ENCODE measurements around the gene CHD5.

Gene CHD5

DNA sequence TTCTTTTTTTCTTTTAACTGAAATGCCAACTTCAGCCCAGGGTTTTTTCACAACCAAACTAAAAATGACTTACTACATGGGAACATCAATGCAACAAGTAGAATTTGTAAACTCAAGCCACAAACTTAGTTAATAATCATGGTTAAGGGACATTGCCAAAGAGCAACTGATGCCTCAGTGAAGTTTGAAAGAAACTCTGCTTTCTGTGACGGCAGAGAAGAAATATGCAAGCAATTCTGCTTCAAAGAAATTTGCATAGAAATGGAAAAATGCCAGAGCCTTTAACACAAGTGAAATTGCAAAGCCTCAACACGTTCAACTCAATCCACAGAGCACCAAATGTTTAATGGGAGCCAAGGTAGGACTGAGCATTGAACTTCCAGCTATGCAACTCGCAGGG, 5.0 kb upstream of the CHD5 start:
- Histone ChIP-seq H2BK5ac (ENCODE audit: low read length) (no peak overlapping the region), H2BK15ac (replicated peaks; ENCODE audit: low read depth) (no peak overlapping the region), H3K18ac (ENCODE audit: low read length) (no peak overlapping the region), H2AK5ac (ENCODE audit: low read length) (no peak overlapping the region), H3K27ac (ENCODE audit: low read depth, low read length) (no peak overlapping the region), H3K36me3 (ENCODE audit: control insufficient read depth, insufficient read depth, low read length) (peaks cover 2% of the 10 kb centered on the region), H3K79me1 (ENCODE audit: low read length) (peaks cover 4% of the 10 kb centered on the region), H3K4me3 (ENCODE audit: low read length) (no peak overlapping the region), H3K79me2 (ENCODE audit: control insufficient read depth, insufficient read depth, low read length) (peaks cover 20% of the 10 kb centered on the region), H2BK120ac (ENCODE audit: low read depth, low read length) (no peak overlapping the region), H3K4me1 (ENCODE audit: control insufficient read depth, low read depth, low read length) (peaks cover 2% of the 10 kb centered on the region), H3K4ac (ENCODE audit: low read depth, low read length) (no peak overlapping the region), H3K9ac (ENCODE audit: low read length) (no peak overlapping the region), H3K27me3 (ENCODE audit: insufficient read depth, low read length, poor library complexity) (peaks cover 4% of the 10 kb centered on the region), H4K5ac (ENCODE audit: low read length) (no peak overlapping the region), H3K23ac (ENCODE audit: low read length) (no peak overlapping the region), H3K56ac (ENCODE audit: low read length) (no peak overlapping the region), H4K8ac (ENCODE audit: low read depth, low read length) (no peak overlapping the region), H3K4me2 (ENCODE audit: low read length) (no peak overlapping the region)
- no CpG with 5 or more reads among the region's 3 CpGs for WGBS (ENCODE audit: extremely low coverage, insufficient coverage, low lambda C conversion rate)
- peak; percentile 57 for DNase-seq

DNA sequence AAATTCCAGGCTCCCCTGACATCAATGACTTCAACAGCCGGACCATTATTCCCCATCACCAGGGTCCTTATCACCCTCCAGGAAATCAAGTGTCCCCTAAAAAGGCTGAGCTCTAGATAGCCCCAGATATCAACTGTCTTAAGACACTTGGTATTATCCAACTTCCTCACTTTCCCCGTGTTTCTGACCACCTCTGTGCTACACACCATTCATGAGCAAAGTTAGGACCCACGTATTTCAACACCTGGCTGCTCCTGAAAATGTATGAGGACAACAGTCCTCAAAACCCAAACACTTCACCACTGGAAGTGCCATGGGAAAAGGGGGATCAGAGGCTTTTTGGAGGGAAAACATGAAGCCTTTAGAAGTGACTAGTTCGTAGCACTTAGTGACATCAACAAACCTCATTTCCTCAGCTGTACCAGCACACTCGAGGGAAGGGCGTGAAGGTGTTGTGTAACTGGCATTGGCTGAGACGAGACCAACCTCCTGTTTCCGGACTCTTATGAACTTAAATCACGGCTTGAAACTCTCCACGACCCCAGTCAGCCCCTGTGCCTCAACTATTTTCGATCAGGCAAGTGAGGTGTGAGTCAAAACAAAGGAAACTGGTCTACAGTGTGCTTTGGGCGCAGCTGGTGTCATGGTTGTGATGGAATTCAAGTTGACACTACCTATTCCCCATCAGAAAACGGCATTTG, 4.1 kb upstream of the CHD5 start:
- Histone ChIP-seq H3K23ac (ENCODE audit: low read length) (no peak overlapping the region), H2BK5ac (ENCODE audit: low read length) (no peak overlapping the region), H3K36me3 (ENCODE audit: control insufficient read depth, insufficient read depth, low read length) (no peaks in the 10 kb centered on the region), H4K5ac (ENCODE audit: low read length) (no peak overlapping the region), H3K4me3 (ENCODE audit: low read length) (no peak overlapping the region), H3K18ac (ENCODE audit: low read length) (no peak overlapping the region), H3K4ac (ENCODE audit: low read depth, low read length) (no peak overlapping the region), H2BK15ac (replicated peaks; ENCODE audit: low read depth) (no peak overlapping the region), H2BK120ac (ENCODE audit: low read depth, low read length) (no peak overlapping the region), H3K79me1 (ENCODE audit: low read length) (peaks cover 4% of the 10 kb centered on the region), H4K8ac (ENCODE audit: low read depth, low read length) (no peak overlapping the region), H3K27ac (ENCODE audit: low read depth, low read length) (no peak overlapping the region), H3K4me1 (ENCODE audit: control insufficient read depth, low read depth, low read length) (peaks cover 2% of the 10 kb centered on the region), H3K4me2 (ENCODE audit: low read length) (no peak overlapping the region), H3K79me2 (ENCODE audit: control insufficient read depth, insufficient read depth, low read length) (peaks cover 15% of the 10 kb centered on the region), H3K9ac (ENCODE audit: low read length) (no peak overlapping the region), H3K27me3 (ENCODE audit: insufficient read depth, low read length, poor library complexity) (peaks cover 4% of the 10 kb centered on the region), H2AK5ac (ENCODE audit: low read length) (no peak overlapping the region), H3K56ac (ENCODE audit: low read length) (no peak overlapping the region)
- WGBS (ENCODE audit: extremely low coverage, insufficient coverage, low lambda C conversion rate): no CpG with 5 or more reads among the region's 13 CpGs
- DNase-seq: peak; percentile 14

DNA sequence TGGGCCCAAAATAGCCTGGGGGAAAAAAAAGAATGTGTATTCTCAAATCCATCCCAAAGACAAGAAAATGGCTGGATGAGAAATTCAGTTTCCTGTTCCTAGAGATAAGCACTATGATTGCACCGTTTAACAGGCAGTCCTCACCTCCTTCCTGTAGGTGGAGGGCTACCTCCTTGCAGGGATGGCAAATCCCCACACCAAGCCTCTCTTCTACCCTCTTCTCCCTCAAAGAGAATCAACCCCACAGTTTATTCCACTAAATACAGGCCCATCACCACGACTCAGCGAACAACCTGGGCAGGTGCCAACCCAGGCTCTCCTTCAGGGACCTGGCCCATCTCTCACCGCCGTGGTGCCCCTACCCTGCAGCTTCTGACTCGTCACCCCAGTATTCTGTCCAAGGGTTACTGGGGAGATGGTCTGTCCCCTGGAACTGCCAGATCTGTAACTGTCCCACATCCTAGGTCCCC, 3.4 kb upstream of the CHD5 start:
- H3K4me1 ChIP-seq (ENCODE audit: control insufficient read depth, low read depth, low read length): peaks cover 2% of the 10 kb centered on the region
- no peak overlapping the region for H4K5ac ChIP-seq (ENCODE audit: low read length)
- WGBS (ENCODE audit: extremely low coverage, insufficient coverage, low lambda C conversion rate): no CpG with 5 or more reads among the region's 6 CpGs
- no peak overlapping the region for H3K4me2 ChIP-seq (ENCODE audit: low read length)
- peaks cover 4% of the 10 kb centered on the region for H3K79me1 ChIP-seq (ENCODE audit: low read length)
- peaks cover 10% of the 10 kb centered on the region for H3K79me2 ChIP-seq (ENCODE audit: control insufficient read depth, insufficient read depth, low read length)
- no peak overlapping the region for H2BK15ac ChIP-seq (replicated peaks; ENCODE audit: low read depth)
- H3K56ac ChIP-seq (ENCODE audit: low read length): no peak overlapping the region
- no peak overlapping the region for H2AK5ac ChIP-seq (ENCODE audit: low read length)
- H4K8ac ChIP-seq (ENCODE audit: low read depth, low read length): no peak overlapping the region
- H3K4me3 ChIP-seq (ENCODE audit: low read length): no peak overlapping the region
- no peak overlapping the region for H2BK5ac ChIP-seq (ENCODE audit: low read length)
- no peak overlapping the region for H3K18ac ChIP-seq (ENCODE audit: low read length)
- H2BK120ac ChIP-seq (ENCODE audit: low read depth, low read length): no peak overlapping the region
- no peak overlapping the region for H3K27ac ChIP-seq (ENCODE audit: low read depth, low read length)
- no peak overlapping the region for H3K23ac ChIP-seq (ENCODE audit: low read length)
- peaks cover 9% of the 10 kb centered on the region for H3K27me3 ChIP-seq (ENCODE audit: insufficient read depth, low read length, poor library complexity)
- no peak overlapping the region for H3K9ac ChIP-seq (ENCODE audit: low read length)
- DNase-seq: peak; percentile 71
- H3K4ac ChIP-seq (ENCODE audit: low read depth, low read length): no peak overlapping the region
- no peaks in the 10 kb centered on the region for H3K36me3 ChIP-seq (ENCODE audit: control insufficient read depth, insufficient read depth, low read length)

DNA sequence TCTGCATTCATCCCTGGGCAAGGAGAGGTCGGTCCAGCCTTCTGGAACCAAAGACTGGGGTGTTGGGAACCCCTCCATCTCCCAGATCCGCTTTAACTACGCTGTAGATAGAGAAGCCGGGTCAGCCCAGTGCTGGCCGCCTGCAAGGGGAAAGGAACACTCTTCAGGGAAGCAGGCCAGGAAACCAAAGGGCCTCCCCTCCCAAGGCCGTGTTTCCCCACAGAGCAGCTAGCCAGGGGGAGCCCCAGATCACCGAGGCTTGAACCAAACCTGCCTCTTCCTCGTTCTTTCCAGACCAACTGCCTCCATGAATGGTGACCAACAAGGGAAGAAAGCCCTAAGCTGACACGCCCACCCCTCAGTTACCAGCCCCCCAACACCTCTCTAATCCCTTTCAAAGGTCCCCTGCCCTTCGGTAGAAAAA, 1.2 kb upstream of the CHD5 start:
- Histone ChIP-seq H3K4me1 (ENCODE audit: control insufficient read depth, low read depth, low read length) (peaks cover 2% of the 10 kb centered on the region), H3K23ac (ENCODE audit: low read length) (peak overlapping the region; percentile 50), H3K79me1 (ENCODE audit: low read length) (peaks cover 2% of the 10 kb centered on the region), H3K9ac (ENCODE audit: low read length) (no peak overlapping the region), H3K56ac (ENCODE audit: low read length) (no peak overlapping the region), H3K79me2 (ENCODE audit: control insufficient read depth, insufficient read depth, low read length) (no peaks in the 10 kb centered on the region), H3K4ac (ENCODE audit: low read depth, low read length) (no peak overlapping the region), H3K36me3 (ENCODE audit: control insufficient read depth, insufficient read depth, low read length) (no peaks in the 10 kb centered on the region), H3K4me3 (ENCODE audit: low read length) (no peak overlapping the region), H2BK5ac (ENCODE audit: low read length) (no peak overlapping the region), H2AK5ac (ENCODE audit: low read length) (no peak overlapping the region), H3K27me3 (ENCODE audit: insufficient read depth, low read length, poor library complexity) (peaks cover 13% of the 10 kb centered on the region), H3K18ac (ENCODE audit: low read length) (no peak overlapping the region), H3K27ac (ENCODE audit: low read depth, low read length) (no peak overlapping the region), H3K4me2 (ENCODE audit: low read length) (no peak overlapping the region), H4K5ac (ENCODE audit: low read length) (no peak overlapping the region), H2BK15ac (replicated peaks; ENCODE audit: low read depth) (no peak overlapping the region), H2BK120ac (ENCODE audit: low read depth, low read length) (no peak overlapping the region), H4K8ac (ENCODE audit: low read depth, low read length) (no peak overlapping the region)
- no peak for DNase-seq
- no CpG with 5 or more reads among the region's 10 CpGs for WGBS (ENCODE audit: extremely low coverage, insufficient coverage, low lambda C conversion rate)

DNA sequence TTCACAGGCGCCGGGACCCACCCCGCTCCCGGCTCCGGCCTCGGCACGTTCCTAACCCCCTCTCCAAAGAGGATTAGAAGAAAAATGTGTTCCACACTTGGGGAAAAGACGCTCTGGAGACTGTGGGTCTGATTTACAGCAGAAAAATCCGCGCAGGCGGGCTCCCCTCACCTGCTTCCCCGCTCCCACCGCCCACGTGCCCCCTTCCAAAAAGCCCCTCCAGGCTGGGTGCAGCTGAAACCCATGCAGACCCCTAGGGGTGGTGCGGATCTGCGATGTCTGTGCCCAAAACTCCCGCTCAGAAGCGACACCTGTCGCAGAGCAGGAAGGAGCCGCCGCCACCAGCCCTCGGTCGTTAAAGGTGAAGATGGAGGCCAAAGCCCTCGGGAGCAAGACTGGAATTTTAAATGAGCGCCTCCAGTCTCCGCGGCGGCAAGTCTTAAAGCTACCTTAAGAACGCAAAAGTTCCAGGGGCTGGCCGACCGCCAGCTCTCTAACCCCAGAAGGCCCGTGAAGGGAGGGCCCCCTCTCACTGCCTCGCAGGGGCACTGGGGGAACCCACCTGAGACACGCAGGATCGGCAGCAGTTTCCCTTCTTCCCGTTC, 688 bp upstream of the CHD5 start:
- no peak overlapping the region for H3K4ac ChIP-seq (ENCODE audit: low read depth, low read length)
- no peak overlapping the region for H3K4me3 ChIP-seq (ENCODE audit: low read length)
- no peak overlapping the region for H3K4me2 ChIP-seq (ENCODE audit: low read length)
- no peak overlapping the region for H3K18ac ChIP-seq (ENCODE audit: low read length)
- no peaks in the 10 kb centered on the region for H3K36me3 ChIP-seq (ENCODE audit: control insufficient read depth, insufficient read depth, low read length)
- no peaks in the 10 kb centered on the region for H3K79me2 ChIP-seq (ENCODE audit: control insufficient read depth, insufficient read depth, low read length)
- no peak overlapping the region for H4K5ac ChIP-seq (ENCODE audit: low read length)
- H3K23ac ChIP-seq (ENCODE audit: low read length): peak overlapping the region; percentile 50
- H3K4me1 ChIP-seq (ENCODE audit: control insufficient read depth, low read depth, low read length): peaks cover 2% of the 10 kb centered on the region
- peak; percentile 59 for DNase-seq
- no peak overlapping the region for H2AK5ac ChIP-seq (ENCODE audit: low read length)
- H3K56ac ChIP-seq (ENCODE audit: low read length): no peak overlapping the region
- no peak overlapping the region for H2BK5ac ChIP-seq (ENCODE audit: low read length)
- H3K79me1 ChIP-seq (ENCODE audit: low read length): peaks cover 2% of the 10 kb centered on the region
- H2BK120ac ChIP-seq (ENCODE audit: low read depth, low read length): no peak overlapping the region
- H4K8ac ChIP-seq (ENCODE audit: low read depth, low read length): no peak overlapping the region
- no CpG with 5 or more reads among the region's 36 CpGs for WGBS (ENCODE audit: extremely low coverage, insufficient coverage, low lambda C conversion rate)
- no peak overlapping the region for H2BK15ac ChIP-seq (replicated peaks; ENCODE audit: low read depth)
- H3K27me3 ChIP-seq (ENCODE audit: insufficient read depth, low read length, poor library complexity): peaks cover 13% of the 10 kb centered on the region
- H3K27ac ChIP-seq (ENCODE audit: low read depth, low read length): no peak overlapping the region
- H3K9ac ChIP-seq (ENCODE audit: low read length): no peak overlapping the region
